Upper lobe of right lung (tissue), 1 donor: ENCODE data around the gene CHAF1A. TPM values are rescaled to one million over a fixed set of nuclear protein-coding genes. Genes with fewer than 3 reads are reported as not detected.

Experiments
- ATAC-seq: fragments of 200-7000 bp; cut with Tn5 transposase; one replicate; pipeline ENCODE4 v1.9.1; 2020; ENCODE audit warnings: mild to moderate bottlenecking, moderate library complexity
- DNase-seq: peaks from one replicate; pipeline ENCODE4 v3.0.0-alpha.2; 2020
- H3K27ac ChIP-seq: fragments of 200-600 bp; one replicate; pipeline ENCODE4 v1.8.0; 2022
- H3K27me3 ChIP-seq: fragments of 200-600 bp; one replicate; pipeline ENCODE4 v1.8.0; 2022; ENCODE audit warnings: mild to moderate bottlenecking
- H3K36me3 ChIP-seq: fragments of 200-600 bp; one replicate; pipeline ENCODE4 v1.8.0; 2022
- H3K4me1 ChIP-seq: fragments of 200-600 bp; one replicate; pipeline ENCODE4 v1.8.0; 2022
- H3K4me3 ChIP-seq: fragments of 200-600 bp; one replicate; pipeline ENCODE4 v1.8.0; 2022; ENCODE audit warnings: mild to moderate bottlenecking
- H3K9me3 ChIP-seq: fragments of 200-600 bp; one replicate; pipeline ENCODE4 v1.8.0; 2022
- CTCF ChIP-seq: fragments of 200-600 bp; IDR thresholded peaks from one replicate; pipeline ENCODE4 v1.8.0; 2022; ENCODE audit warnings: antibody characterized with exemption
- intact Hi-C: fragments of 100-400 bp; cut with DNase I; formaldehyde crosslinking; loops from one replicate; pipeline ENCODE4 v1.11.0; 2022
- total RNA-seq: library from RNA; stranded (reverse); fragmentation: NEBNext Ultra II Directional; extraction: Animal tissue kit (Norgen Biotek cat#: 25700); gene quantifications from one replicate; pipeline ENCODE4 v1.2.1, GENCODE V29; 2021
- donor health status: DM: no; HTN: yes; CAD: no; lungs with severe emphysema.

CHAF1A gene
- total RNA-seq, 1 donor from 2014 or later, result 10.8 TPM

DNA sequence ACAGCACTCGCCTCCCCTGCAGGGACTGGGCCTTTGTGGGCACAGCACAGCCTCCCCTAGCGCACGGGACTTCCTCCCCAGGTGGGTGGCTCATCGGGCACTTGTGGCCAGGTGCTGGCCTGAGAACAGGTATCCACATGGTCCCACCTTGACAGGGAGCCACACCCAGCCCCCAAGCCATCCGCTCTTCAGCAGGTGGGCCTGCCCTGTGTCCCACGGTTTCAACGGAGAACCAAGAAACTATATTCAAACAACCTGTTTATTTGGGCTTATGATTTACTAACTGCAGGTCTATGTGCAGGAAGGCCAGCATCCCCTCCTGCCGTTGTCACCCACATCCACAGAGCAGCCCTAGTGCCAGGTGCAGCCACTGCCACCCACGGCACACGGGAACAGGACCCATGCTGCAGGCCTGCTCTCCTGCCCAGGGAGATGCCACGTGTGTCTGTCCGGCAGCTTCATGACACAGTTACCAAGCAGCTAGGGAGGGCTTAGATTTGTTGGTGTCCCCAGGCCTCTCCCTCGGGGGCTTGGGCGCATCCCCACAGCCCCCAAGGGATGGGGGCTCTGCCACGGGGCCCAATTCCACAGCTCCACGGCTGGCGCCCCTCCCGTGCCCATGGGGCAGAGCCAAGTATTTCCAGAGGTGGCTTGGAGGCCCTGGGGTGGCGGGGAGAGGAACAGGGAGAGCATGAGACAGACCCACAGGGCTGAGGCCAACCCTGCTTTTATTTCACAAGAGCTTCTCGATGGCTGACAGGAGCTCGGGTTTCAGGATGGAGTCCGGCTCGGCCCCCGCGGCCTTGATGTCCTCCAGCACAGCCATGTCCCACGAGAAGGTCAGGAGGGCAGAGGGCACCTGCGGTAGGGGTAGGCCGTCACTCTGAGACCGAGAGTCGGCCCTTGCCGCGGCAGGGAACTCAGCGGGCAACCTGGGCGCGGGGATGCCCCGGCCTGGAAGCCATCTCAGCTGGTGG is 42.6 kb downstream of the CHAF1A start:
- TF ChIP-seq CTCF, result no peak
- H3K27me3 ChIP-seq, result no peaks in the 10 kb centered on the region
- H3K4me3 ChIP-seq, result no peak overlapping the region
- H3K27ac ChIP-seq, result no peak overlapping the region
- H3K36me3 ChIP-seq, result peaks cover 57% of the 10 kb centered on the region
- DNase-seq, result no peak
- no peaks in the 10 kb centered on the region for H3K4me1 ChIP-seq
- no peak for ATAC-seq
- H3K9me3 ChIP-seq, result no peaks in the 10 kb centered on the region
- intact Hi-C loops, result no loop called here

DNA sequence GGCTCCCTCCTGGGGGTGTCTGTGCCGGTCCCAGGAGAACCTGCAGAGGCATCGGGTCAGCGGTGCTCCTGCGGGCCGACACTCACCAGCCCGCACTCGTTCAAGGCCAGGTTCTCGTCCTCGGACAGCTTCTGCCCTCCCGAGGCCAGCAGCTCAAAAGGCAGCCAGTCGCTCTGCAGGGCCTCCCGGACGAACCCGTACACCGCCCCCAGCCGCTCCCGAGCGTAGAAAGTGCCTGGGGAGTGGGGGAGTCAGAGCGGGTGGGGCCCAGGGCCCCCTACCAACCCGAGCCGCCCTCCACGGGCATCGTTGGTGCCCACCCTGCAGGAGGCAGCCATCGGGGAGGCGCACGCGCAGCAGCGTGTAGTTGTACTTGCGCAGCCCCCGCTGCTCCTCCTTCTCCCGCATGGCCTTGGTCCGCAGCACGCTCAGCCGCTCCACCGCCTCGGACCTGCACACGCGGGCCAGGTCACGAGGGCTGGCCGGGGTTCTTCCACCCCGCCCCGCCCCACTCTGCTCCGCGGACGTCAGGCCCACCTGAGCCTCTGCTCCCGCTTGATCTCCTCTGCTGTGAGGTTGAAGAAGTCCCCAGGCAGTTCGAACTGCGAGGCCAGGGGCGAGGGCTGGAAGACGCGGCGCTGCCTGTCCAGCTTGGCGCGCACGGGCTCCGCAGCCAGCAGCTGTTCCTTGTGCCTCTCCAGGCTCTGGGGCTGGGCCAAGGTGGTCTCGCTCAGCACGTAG is 43.7 kb downstream of the CHAF1A start:
- Histone ChIP-seq H3K27me3 (no peaks in the 10 kb centered on the region), H3K9me3 (no peaks in the 10 kb centered on the region), H3K4me3 (no peak overlapping the region), H3K36me3 (peaks cover 67% of the 10 kb centered on the region), H3K4me1 (no peaks in the 10 kb centered on the region), H3K27ac (no peak overlapping the region)
- ATAC-seq, result no peak
- no peak for TF ChIP-seq CTCF
- DNase-seq, result no peak
- intact Hi-C loops, result no loop called here

DNA sequence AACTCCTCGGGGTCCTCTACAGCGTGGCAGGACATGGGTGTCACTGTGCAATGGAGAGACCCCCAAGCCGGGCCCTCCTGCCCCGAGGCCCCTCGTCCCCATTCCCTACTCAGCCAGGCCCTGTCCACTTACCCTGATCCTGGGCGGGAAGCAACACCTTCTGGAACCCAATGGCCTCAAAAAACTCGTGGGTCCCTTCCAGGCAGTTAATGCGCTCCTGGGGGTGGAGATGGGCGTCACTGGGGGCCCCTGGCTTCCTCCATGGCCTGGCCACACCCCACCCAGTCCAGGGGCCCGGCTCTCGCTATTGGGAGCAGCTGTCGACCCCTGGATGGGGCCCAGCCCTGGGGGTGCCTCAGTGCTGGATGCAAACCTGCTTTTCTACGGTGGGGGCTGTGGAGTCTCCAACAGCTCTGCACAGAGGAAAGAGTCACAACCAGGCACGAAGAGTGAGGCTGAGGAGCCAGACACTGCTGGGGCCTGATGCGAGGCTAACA is 44.3 kb downstream of the CHAF1A start:
- H3K9me3 ChIP-seq, result no peaks in the 10 kb centered on the region
- peaks cover 74% of the 10 kb centered on the region for H3K36me3 ChIP-seq
- H3K27ac ChIP-seq, result no peak overlapping the region
- DNase-seq (no peak), ATAC-seq (no peak)
- intact Hi-C loops, result no loop called here
- TF ChIP-seq CTCF, result no peak
- H3K4me3 ChIP-seq, result no peak overlapping the region
- H3K27me3 ChIP-seq, result no peaks in the 10 kb centered on the region
- H3K4me1 ChIP-seq, result no peaks in the 10 kb centered on the region

GRCh38 chr19:4447327-4448146 is 45.1 kb downstream of the CHAF1A start:
- H3K27ac ChIP-seq, result no peak overlapping the region
- no peaks in the 10 kb centered on the region for H3K27me3 ChIP-seq
- H3K9me3 ChIP-seq, result no peaks in the 10 kb centered on the region
- peaks cover 81% of the 10 kb centered on the region for H3K36me3 ChIP-seq
- no peak overlapping the region for H3K4me3 ChIP-seq
- ATAC-seq, result no peak
- no peak for TF ChIP-seq CTCF
- intact Hi-C loops, result no loop called here
- H3K4me1 ChIP-seq, result no peaks in the 10 kb centered on the region
- DNase-seq, result no peak
